CD4-positive, alpha-beta memory T cell (primary cell): ENCODE data around the gene DCUN1D2. TPM values are rescaled to one million over a fixed set of nuclear protein-coding genes. Genes with fewer than 3 reads are reported as not detected.
A peak's percentile ranks its signal among the peaks of the same experiment; 100 is the strongest.

Experiments used
- CTCF ChIA-PET: fragments of 350-600 bp; sonication (Branson Sonifier 250); formaldehyde crosslinking; loops from one replicate; lab custom pipeline; 2021; ENCODE audit warnings: inconsistent platforms; ENCODE audit not compliant: partially characterized antibody; lab: Charles Lee
- POLR2A ChIA-PET: fragments of 350-600 bp; sonication (Branson Sonifier 250); formaldehyde crosslinking; loops from one replicate; lab custom pipeline; 2021; ENCODE audit not compliant: partially characterized antibody; lab: Charles Lee
- DNase-seq, 5 donors: peaks; one replicate each; pipeline versions ENCODE4 v3.0.0 to v3.0.0-alpha.2; 2020 to 2022; ENCODE audit warnings: mixed read lengths in 1 of 5
- H3K27ac ChIP-seq: one replicate; pipeline ENCODE4 v1.7.0; 2013; ENCODE audit warnings: low read depth, low read length
- H3K27me3 ChIP-seq: 2 replicates; pipeline ENCODE4 v1.7.0; 2013; ENCODE audit warnings: mild to moderate bottlenecking, low read length, moderate library complexity; ENCODE audit not compliant: insufficient read depth
- H3K36me3 ChIP-seq: 2 replicates; pipeline ENCODE4 v1.7.0; 2013; ENCODE audit warnings: mild to moderate bottlenecking, low read length, moderate library complexity; ENCODE audit not compliant: insufficient read depth
- H3K4me1 ChIP-seq: 2 replicates; pipeline ENCODE4 v1.7.0; 2013; ENCODE audit warnings: mild to moderate bottlenecking, low read length, moderate library complexity; ENCODE audit not compliant: insufficient read depth
- H3K4me3 ChIP-seq, 2 donors: one replicate each; pipeline ENCODE4 v1.7.0; 2013; ENCODE audit warnings: low read length in 2 of 2, mild to moderate bottlenecking in 1 of 2
- H3K9me3 ChIP-seq, 2 donors: one replicate each; pipeline ENCODE4 v1.7.0; 2013; ENCODE audit warnings: low read length in 2 of 2, control low read depth in 1 of 2; ENCODE audit not compliant: control insufficient read depth in 1 of 2
- H3K27ac Mint-ChIP-seq, 7 donors: one replicate each; pipeline ENCODE4 v1.8.0; 2020 to 2021; ENCODE audit warnings: mixed read lengths in 7 of 7, mild to moderate bottlenecking in 6 of 7, inconsistent platforms in 3 of 7, moderate library complexity in 3 of 7
- H3K27me3 Mint-ChIP-seq, 2 donors: one replicate each; pipeline ENCODE4 v1.8.0; 2020 to 2021; ENCODE audit warnings: mixed read lengths in 2 of 2
- H3K36me3 Mint-ChIP-seq, 2 donors: one replicate each; pipeline ENCODE4 v1.8.0; 2020 to 2021; ENCODE audit warnings: mixed read lengths in 2 of 2, inconsistent platforms in 1 of 2, mild to moderate bottlenecking in 1 of 2
- H3K4me1 Mint-ChIP-seq, 4 donors: one replicate each; pipeline ENCODE4 v1.8.0; 2020 to 2021; ENCODE audit warnings: mixed read lengths in 4 of 4, mild to moderate bottlenecking in 1 of 4
- H3K4me3 Mint-ChIP-seq, 8 donors: one replicate each; pipeline ENCODE4 v1.8.0; 2020 to 2021; ENCODE audit warnings: mixed read lengths in 8 of 8, mild to moderate bottlenecking in 7 of 8, moderate library complexity in 6 of 8, inconsistent platforms in 3 of 8
- H3K9me3 Mint-ChIP-seq, 8 donors: one replicate each; pipeline ENCODE4 v1.8.0; 2020 to 2021; ENCODE audit warnings: mixed read lengths in 8 of 8, mild to moderate bottlenecking in 5 of 8, inconsistent platforms in 3 of 8, moderate library complexity in 1 of 8
- intact Hi-C: fragments of 100-400 bp; cut with micrococcal nuclease; formaldehyde crosslinking; loops from one replicate; pipeline ENCODE4 v1.15.1; 2023
- polyA plus RNA-seq, 2 donors: library from polyadenylated mRNA; unstranded; fragments of 300-500 nt; fragmentation: Illumina TruSeq; gene quantifications; one replicate each; pipeline ENCODE4 v1.2.3, GENCODE V29; 2021
- total RNA-seq, 2 experiments: library from RNA; stranded (reverse); gene quantifications; one replicate each; pipeline ENCODE4 v1.2.3, GENCODE V29; 2021

DCUN1D2 gene
- total and polyA plus RNA-seq, 4 experiments from 2014 or later = 6.6 to 34.8 (median 20.8) TPM

DNA sequence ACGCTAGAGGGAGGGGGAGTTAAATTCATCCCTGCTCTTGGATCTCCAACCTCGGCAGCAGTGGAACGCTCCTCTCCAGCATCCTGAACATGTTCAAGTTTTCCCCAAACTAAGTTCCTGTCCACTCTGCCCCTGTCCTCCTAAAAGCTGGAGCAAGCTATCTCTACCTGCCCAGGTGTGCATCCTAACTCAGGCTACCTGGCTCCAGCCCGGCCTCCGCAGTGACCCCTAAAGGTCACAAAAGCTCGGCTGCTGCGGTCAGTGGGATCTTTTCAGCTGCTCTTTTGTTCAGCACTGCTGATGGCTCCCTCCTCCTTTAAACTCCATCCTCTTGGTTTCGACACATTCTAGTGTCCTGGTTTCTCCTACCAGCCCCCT, 1.4 kb downstream of the DCUN1D2 start:
- Histone ChIP-seq H3K27me3 (no peaks in the 10 kb centered on the region), H3K4me3 (no peak overlapping the region), H3K36me3 (no peaks in the 10 kb centered on the region), H3K4me1 (peaks cover 40% of the 10 kb centered on the region), H3K27ac (no peak overlapping the region), H3K9me3 (no peaks in the 10 kb centered on the region)
- no peaks in the 10 kb centered on the region for H3K27me3 Mint-ChIP-seq
- H3K36me3 Mint-ChIP-seq = peaks cover 0 to 5% of the 10 kb centered on the region in 2 donors
- H3K27ac Mint-ChIP-seq = peak overlapping the region in 4 of 7 donors; percentile 8 to 92 (median 81)
- peaks cover 26 to 65% (median 50%) of the 10 kb centered on the region in 4 donors for H3K4me1 Mint-ChIP-seq
- no peak for DNase-seq
- H3K4me3 Mint-ChIP-seq = peak overlapping the region; percentile 75 to 95 (median 90)
- ChIA-PET POLR2A (interaction anchor here (1.2 to 1.9 kb wide), 2 partner anchors 9 to 11 kb away, joined by 3 to 5 read pairs; no protein-coding TSS in a partner anchor), CTCF (interaction anchor here (2.2 kb wide), 1 partner anchor 8 kb away, joined by 8 read pairs; no protein-coding TSS in a partner anchor)
- intact Hi-C loops = no loop called here
- no peaks in the 10 kb centered on the region for H3K9me3 Mint-ChIP-seq

DNA sequence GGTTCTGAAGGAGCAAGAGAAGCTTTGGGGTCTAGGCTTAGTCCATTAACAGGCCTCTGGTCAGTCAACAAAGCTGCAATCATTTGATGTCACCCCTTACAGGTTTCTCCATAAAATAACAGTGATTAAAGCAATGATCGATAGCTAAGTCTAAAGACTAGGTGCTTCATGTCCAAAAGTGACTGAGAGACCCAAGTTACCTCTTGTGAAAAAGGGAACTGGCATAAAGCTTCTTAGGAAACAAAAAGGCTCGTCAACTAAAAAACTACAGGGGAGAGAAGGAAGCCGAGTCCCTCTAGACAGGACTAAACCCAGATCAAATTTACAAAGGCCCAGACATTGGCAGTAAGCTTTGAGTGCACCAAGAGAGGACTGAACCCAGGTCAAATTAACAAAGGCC, 2.2 kb downstream of the DCUN1D2 start:
- peaks cover 33% of the 10 kb centered on the region for H3K4me1 ChIP-seq
- CTCF ChIA-PET = interaction anchor here (2.2 kb wide), 1 partner anchor 9 kb away, joined by 8 read pairs; no protein-coding TSS in a partner anchor
- no peak overlapping the region for H3K4me3 ChIP-seq
- no peaks in the 10 kb centered on the region for H3K36me3 ChIP-seq
- no peaks in the 10 kb centered on the region for H3K9me3 ChIP-seq
- POLR2A ChIA-PET = no interaction called here
- H3K27ac Mint-ChIP-seq = no peak overlapping the region
- intact Hi-C loops = no loop called here
- no peaks in the 10 kb centered on the region for H3K27me3 Mint-ChIP-seq
- H3K27me3 ChIP-seq = no peaks in the 10 kb centered on the region
- H3K27ac ChIP-seq = no peak overlapping the region
- H3K4me1 Mint-ChIP-seq = peaks cover 24 to 59% (median 43%) of the 10 kb centered on the region in 4 donors
- peaks cover under 1 to 7% of the 10 kb centered on the region in 2 donors for H3K36me3 Mint-ChIP-seq
- H3K4me3 Mint-ChIP-seq = peak overlapping the region; percentile 17 to 95 (median 49)
- no peaks in the 10 kb centered on the region for H3K9me3 Mint-ChIP-seq
- no peak for DNase-seq

DNA sequence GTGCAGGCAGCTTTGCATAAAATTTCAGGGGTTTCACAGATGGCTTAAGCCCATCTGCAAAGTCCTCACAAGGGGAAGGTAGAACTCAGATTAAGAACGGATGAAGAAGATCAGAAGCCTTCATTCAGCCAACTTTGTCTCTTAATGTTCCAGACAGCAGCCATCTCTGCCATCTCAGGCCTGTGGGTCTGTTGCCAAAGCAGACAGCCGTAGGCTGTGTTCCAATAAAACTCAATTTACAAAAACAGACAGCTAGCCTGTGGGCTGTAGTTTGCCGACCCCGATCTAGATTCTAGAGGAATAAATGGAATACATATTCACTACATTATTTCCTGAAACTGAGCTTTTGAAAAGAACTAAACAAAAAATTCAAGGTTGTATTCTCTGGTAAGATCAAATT, 3.8 kb downstream of the DCUN1D2 start:
- no peak overlapping the region for H3K4me3 ChIP-seq

DNA sequence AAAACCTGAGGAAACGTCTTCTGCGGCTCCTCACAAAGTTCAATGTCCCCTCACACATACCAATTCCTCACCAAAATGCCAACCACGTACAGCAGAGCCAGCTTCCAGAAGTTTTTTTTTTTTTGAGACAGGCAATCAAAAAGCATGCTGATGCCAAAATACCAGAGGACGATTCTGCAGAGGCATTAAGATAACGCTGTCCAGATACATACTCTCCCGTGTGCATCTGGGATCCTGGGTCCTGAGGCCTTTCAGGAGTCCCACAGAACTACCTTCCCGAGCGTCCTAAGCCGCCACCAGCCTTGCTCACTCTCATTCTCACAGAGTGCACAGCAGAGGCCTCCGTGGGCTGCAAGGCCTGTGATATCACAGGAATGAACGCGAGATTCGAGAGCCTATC, 5.0 kb downstream of the DCUN1D2 start:
- Mint-ChIP-seq H3K4me1 (peaks cover 21 to 50% (median 35%) of the 10 kb centered on the region in 4 donors), H3K27me3 (no peaks in the 10 kb centered on the region), H3K36me3 (peaks cover 4 to 10% of the 10 kb centered on the region in 2 donors), H3K27ac (no peak overlapping the region), H3K9me3 (no peaks in the 10 kb centered on the region), H3K4me3 (no peak overlapping the region)
- POLR2A ChIA-PET = interaction anchor here (0.5 kb wide), 1 partner anchor 11 kb away, joined by 3 read pairs; no protein-coding TSS in a partner anchor
- no peak for DNase-seq
- CTCF ChIA-PET = no interaction called here
- intact Hi-C loops = no loop called here
- no peaks in the 10 kb centered on the region for H3K27me3 ChIP-seq
- H3K27ac ChIP-seq = no peak overlapping the region
- H3K4me1 ChIP-seq = peaks cover 16% of the 10 kb centered on the region
- no peaks in the 10 kb centered on the region for H3K9me3 ChIP-seq
- H3K4me3 ChIP-seq = no peak overlapping the region
- H3K36me3 ChIP-seq = no peaks in the 10 kb centered on the region

More for the DNA sequence above, 3.8 kb downstream of the DCUN1D2 start:
- intact Hi-C loops = no loop called here
- H3K27ac ChIP-seq = no peak overlapping the region
- no peaks in the 10 kb centered on the region for H3K27me3 ChIP-seq
- Mint-ChIP-seq H3K27me3 (no peaks in the 10 kb centered on the region), H3K27ac (no peak overlapping the region), H3K4me1 (peaks cover 21 to 53% (median 38%) of the 10 kb centered on the region in 4 donors), H3K4me3 (no peak overlapping the region), H3K36me3 (peaks cover 4 to 9% of the 10 kb centered on the region in 2 donors), H3K9me3 (no peaks in the 10 kb centered on the region)
- POLR2A ChIA-PET = no interaction called here
- no peaks in the 10 kb centered on the region for H3K9me3 ChIP-seq
- CTCF ChIA-PET = interaction anchor here (1.2 to 2.2 kb wide), 2 partner anchors 11 to 29 kb away, joined by 4 to 8 read pairs; no protein-coding TSS in a partner anchor
- H3K4me1 ChIP-seq = peaks cover 21% of the 10 kb centered on the region
- no peaks in the 10 kb centered on the region for H3K36me3 ChIP-seq
- no peak for DNase-seq

DNA sequence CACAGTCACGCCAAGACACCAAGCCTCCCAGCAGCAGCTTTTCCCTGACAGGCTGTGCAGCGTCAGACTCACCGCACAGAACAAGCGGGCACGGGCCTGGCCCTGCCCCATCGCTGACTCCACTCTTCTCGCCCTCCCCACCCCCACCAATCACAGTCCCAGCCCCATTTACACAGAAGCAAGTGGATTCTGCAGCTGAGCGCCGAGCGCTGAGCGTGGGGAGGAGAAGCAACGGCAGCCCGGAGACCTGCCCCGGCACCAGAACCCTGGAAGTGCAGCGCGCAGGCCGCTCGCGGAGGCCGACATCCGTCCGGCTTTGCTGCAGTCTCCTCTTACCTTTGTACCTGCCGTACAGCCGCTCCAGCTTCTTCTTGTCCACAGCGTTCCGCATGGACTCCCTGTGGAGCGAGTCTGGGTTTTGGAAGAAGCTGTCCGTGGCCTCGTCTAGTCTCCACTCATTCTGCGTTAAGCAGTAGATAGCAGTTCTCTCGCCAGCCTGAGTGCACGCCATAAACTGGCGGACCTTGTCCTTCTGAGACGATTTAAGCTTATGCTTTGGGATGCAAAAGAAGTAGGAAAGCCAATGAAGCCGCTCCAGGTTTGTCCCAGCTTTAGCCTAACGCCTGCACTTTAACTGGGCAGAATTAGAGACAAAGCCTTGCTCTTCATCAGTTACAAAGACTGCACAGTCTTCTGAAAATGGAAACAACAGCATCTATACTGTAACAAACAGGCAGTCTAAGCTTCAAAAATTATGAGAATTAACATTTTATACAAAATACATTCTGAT, 6.8 kb downstream of the DCUN1D2 start:
- no peak overlapping the region for H3K27ac Mint-ChIP-seq
- peaks cover 9 to 36% (median 21%) of the 10 kb centered on the region in 4 donors for H3K4me1 Mint-ChIP-seq

DNA sequence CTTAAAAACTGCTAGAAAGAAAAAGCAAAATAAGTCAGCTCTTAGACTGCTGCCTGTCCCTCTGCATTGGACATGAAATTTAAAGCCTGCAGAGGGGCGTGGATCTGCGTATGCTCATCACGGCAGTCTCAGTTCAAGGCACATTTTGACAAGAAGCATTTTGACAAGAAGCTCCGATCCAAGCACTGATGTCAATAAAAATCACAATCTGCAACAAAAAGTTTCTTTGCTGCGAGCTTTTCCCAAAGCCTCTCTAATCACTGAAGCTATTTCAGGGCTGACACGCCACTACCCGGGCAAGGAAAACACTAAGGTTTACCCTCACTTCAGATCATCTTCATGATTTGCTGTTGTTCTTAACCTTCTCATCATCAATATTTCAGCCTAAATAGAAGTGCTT, 7.4 kb downstream of the DCUN1D2 start:
- ChIA-PET CTCF (no interaction called here), POLR2A (no interaction called here)
- Histone ChIP-seq H3K9me3 (no peaks in the 10 kb centered on the region), H3K27ac (no peak overlapping the region), H3K27me3 (no peaks in the 10 kb centered on the region), H3K4me3 (no peak overlapping the region), H3K36me3 (peaks cover 3% of the 10 kb centered on the region), H3K4me1 (no peaks in the 10 kb centered on the region)
- intact Hi-C loops = no loop called here
- H3K36me3 Mint-ChIP-seq = peaks cover 17 to 22% of the 10 kb centered on the region in 2 donors
- no peak overlapping the region for H3K4me3 Mint-ChIP-seq
- no peak overlapping the region for H3K27ac Mint-ChIP-seq
- H3K9me3 Mint-ChIP-seq = no peaks in the 10 kb centered on the region
- no peaks in the 10 kb centered on the region for H3K27me3 Mint-ChIP-seq
- no peak for DNase-seq
- peaks cover 7 to 29% (median 17%) of the 10 kb centered on the region in 4 donors for H3K4me1 Mint-ChIP-seq

More for the DNA sequence above, 6.8 kb downstream of the DCUN1D2 start:
- no peak overlapping the region for H3K4me3 ChIP-seq
- H3K4me3 Mint-ChIP-seq = no peak overlapping the region
- ChIA-PET POLR2A (no interaction called here), CTCF (no interaction called here)
- H3K9me3 Mint-ChIP-seq = no peaks in the 10 kb centered on the region
- peaks cover 3% of the 10 kb centered on the region for H3K36me3 ChIP-seq
- no peak for DNase-seq
- H3K27me3 Mint-ChIP-seq = no peaks in the 10 kb centered on the region
- peaks cover 15 to 17% of the 10 kb centered on the region in 2 donors for H3K36me3 Mint-ChIP-seq
- peaks cover 3% of the 10 kb centered on the region for H3K4me1 ChIP-seq
- no peaks in the 10 kb centered on the region for H3K27me3 ChIP-seq
- no peak overlapping the region for H3K27ac ChIP-seq
- intact Hi-C loops = no loop called here
- H3K9me3 ChIP-seq = no peaks in the 10 kb centered on the region

DNA sequence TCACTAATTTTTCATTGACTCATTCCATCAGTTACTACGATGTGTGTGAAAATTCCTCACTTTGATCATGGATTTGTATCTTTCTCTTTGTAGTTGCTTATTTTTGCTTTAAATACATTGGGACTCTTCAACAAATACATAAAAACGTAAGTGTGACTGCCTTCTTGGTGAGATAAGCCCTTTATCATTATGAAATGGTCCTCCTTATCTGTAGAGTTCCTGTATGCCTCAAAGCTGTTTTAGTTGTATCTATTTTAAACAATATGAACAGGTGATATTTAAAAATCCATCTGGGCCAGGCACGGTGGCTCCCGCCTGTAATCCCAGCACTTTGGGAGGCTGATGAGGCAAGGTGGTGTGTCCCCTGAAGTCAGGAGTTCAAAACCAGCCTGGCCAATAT, 11.3 kb downstream of the DCUN1D2 start:
- ChIA-PET POLR2A (interaction anchor here (1.4 kb wide), 1 partner anchor 11 kb away, joined by 5 read pairs; the partner anchor contains the start of gene DCUN1D2), CTCF (no interaction called here)
- intact Hi-C loops = no loop called here
- Histone ChIP-seq H3K36me3 (peaks cover 10% of the 10 kb centered on the region), H3K4me3 (no peak overlapping the region), H3K27ac (no peak overlapping the region), H3K27me3 (no peaks in the 10 kb centered on the region), H3K9me3 (no peaks in the 10 kb centered on the region), H3K4me1 (no peaks in the 10 kb centered on the region)
- Mint-ChIP-seq H3K9me3 (no peaks in the 10 kb centered on the region), H3K4me1 (peaks cover 0 to 6% (median 3%) of the 10 kb centered on the region in 4 donors), H3K36me3 (peaks cover 49 to 50% of the 10 kb centered on the region in 2 donors), H3K27ac (no peak overlapping the region), H3K27me3 (no peaks in the 10 kb centered on the region), H3K4me3 (no peak overlapping the region)
- DNase-seq = no peak
